ENCODE measurements around the gene GLT6D1. TPM values are rescaled to one million over a fixed set of nuclear protein-coding genes. Genes with fewer than 3 reads are reported as not detected.

Gene GLT6D1
- total and polyA plus RNA-seq, 2 donors (not counting 1 experiment from before 2014, with no cell fraction given), result not detected

DNA sequence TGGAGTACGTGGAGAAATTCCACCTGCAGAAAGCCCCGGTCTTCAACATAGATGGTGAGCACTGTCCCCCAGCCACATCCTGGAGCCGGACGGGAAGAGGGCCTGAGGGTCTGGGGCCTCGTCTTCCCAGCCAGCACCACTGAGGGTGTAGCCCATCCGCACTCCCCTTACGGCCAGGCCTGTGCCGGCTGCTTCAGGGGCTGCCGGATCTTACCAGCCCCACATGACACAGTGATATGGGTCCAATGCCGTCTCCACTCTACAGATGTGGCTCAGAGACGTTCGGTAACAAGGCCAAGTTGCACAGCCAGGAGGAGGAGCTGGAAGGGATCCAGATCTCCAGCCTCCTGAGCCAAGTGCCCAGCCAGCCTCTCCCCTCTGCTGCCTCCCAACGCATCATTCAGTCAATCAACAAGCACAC is 21.3 kb downstream of the GLT6D1 start:
- Histone ChIP-seq H3K4me2 (replicated peaks; ENCODE audit: low read depth, low read length, poor library complexity, severe bottlenecking) (no peak overlapping the region), H3K27ac (ENCODE audit: low read length in 2 of 2) (no peak overlapping the region), H3K4me1 (ENCODE audit: control insufficient read depth in 2 of 2, insufficient read depth in 2 of 2, low read length in 2 of 2) (no peaks in the 10 kb centered on the region), H3K9me3 (ENCODE audit: control extremely low read depth in 1 of 3, control insufficient read depth in 2 of 3, insufficient read depth in 1 of 3, low read length in 2 of 3) (no peaks in the 10 kb centered on the region), H3K79me2 (ENCODE audit: control insufficient read depth, insufficient read depth, low read length) (no peaks in the 10 kb centered on the region), H4K20me1 (ENCODE audit: control insufficient read depth, insufficient read depth, low read length, poor library complexity, severe bottlenecking) (no peaks in the 10 kb centered on the region), H3K27me3 (replicated peaks in 1 of 4; ENCODE audit: control extremely low read depth in 1 of 4, control insufficient read depth in 3 of 4, insufficient read depth in 4 of 4, low read length in 3 of 4) (no peaks in the 10 kb centered on the region), H3K9ac (ENCODE audit: low read length) (no peak overlapping the region), H3K4me3 (ENCODE audit: control extremely low read depth in 1 of 5, extremely low read depth in 1 of 5, insufficient read depth in 1 of 5, low read depth in 2 of 5, low read length in 4 of 5) (no peak overlapping the region), H3K36me3 (replicated peaks in 1 of 2; ENCODE audit: control extremely low read depth in 1 of 2, control insufficient read depth in 1 of 2, extremely low read depth in 1 of 2, insufficient read depth in 2 of 2, low read length in 1 of 2) (no peaks in the 10 kb centered on the region), H2AFZ (ENCODE audit: insufficient read depth, low read depth, low read length, poor library complexity, severe bottlenecking) (no peak overlapping the region)
- WGBS (ENCODE audit: insufficient coverage), result 87% methylated on average over 13 of the region's 13 CpGs
- peaks cover 5% of the 10 kb centered on the region for H3K27me3 Mint-ChIP-seq
- H3K27ac Mint-ChIP-seq, result no peak overlapping the region
- ChIA-PET CTCF (no interaction called here), POLR2A (no interaction called here)
- DNase-seq (no peak), ATAC-seq (ENCODE audit: low read depth) (no peak)
- no peaks in the 10 kb centered on the region for H3K4me1 Mint-ChIP-seq
- intact Hi-C loops (cut with micrococcal nuclease), result no loop called here
- H3K9me3 Mint-ChIP-seq (ENCODE audit: insufficient read depth), result no peaks in the 10 kb centered on the region
- no peak overlapping the region for H3K4me3 Mint-ChIP-seq
- TF ChIP-seq, protein P1, sequence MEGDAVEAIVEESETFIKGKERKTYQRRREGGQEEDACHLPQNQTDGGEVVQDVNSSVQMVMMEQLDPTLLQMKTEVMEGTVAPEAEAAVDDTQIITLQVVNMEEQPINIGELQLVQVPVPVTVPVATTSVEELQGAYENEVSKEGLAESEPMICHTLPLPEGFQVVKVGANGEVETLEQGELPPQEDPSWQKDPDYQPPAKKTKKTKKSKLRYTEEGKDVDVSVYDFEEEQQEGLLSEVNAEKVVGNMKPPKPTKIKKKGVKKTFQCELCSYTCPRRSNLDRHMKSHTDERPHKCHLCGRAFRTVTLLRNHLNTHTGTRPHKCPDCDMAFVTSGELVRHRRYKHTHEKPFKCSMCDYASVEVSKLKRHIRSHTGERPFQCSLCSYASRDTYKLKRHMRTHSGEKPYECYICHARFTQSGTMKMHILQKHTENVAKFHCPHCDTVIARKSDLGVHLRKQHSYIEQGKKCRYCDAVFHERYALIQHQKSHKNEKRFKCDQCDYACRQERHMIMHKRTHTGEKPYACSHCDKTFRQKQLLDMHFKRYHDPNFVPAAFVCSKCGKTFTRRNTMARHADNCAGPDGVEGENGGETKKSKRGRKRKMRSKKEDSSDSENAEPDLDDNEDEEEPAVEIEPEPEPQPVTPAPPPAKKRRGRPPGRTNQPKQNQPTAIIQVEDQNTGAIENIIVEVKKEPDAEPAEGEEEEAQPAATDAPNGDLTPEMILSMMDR (IDR thresholded peaks at IDR 0.05), result no peak
- no peak for TF ChIP-seq EZH2 (IDR thresholded peaks at IDR 0.05; ENCODE audit: borderline replicate concordance, insufficient read depth, low read depth, low read length, poor library complexity, severe bottlenecking)

DNA sequence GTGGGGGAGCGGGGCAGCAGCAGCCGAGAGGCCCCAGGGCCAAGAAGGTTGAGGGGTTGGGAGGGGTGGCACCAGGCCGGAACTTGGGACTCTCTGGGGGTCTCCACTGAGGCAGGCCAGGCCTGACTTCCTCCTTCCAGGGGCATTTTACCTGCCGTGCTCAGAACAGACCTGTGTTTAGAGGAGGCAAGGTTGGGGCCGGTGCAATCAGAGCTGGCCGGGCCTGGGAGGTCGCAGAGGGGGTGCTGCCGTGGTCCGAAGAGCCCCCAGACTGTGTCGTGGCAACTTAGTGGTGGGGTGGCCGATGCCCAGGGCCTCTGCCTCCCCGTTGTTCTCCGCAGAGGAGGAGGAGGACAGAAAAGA is 21.8 kb downstream of the GLT6D1 start:
- DNase-seq (no peak), ATAC-seq (ENCODE audit: low read depth) (no peak)
- ChIA-PET POLR2A (no interaction called here), CTCF (no interaction called here)
- H3K27ac ChIP-seq (ENCODE audit: low read length in 2 of 2), result no peak overlapping the region
- H3K9ac ChIP-seq (ENCODE audit: low read length), result no peak overlapping the region
- Mint-ChIP-seq H3K27ac (no peak overlapping the region), H3K4me1 (no peaks in the 10 kb centered on the region), H3K4me3 (no peak overlapping the region), H3K27me3 (peaks cover 5% of the 10 kb centered on the region), H3K9me3 (ENCODE audit: insufficient read depth) (no peaks in the 10 kb centered on the region)
- no peaks in the 10 kb centered on the region for H3K4me1 ChIP-seq (ENCODE audit: control insufficient read depth in 2 of 2, insufficient read depth in 2 of 2, low read length in 2 of 2)
- WGBS (ENCODE audit: insufficient coverage), result 83% methylated on average over 11 of the region's 13 CpGs
- no peaks in the 10 kb centered on the region for H3K79me2 ChIP-seq (ENCODE audit: control insufficient read depth, insufficient read depth, low read length)
- no peaks in the 10 kb centered on the region for H4K20me1 ChIP-seq (ENCODE audit: control insufficient read depth, insufficient read depth, low read length, poor library complexity, severe bottlenecking)
- no peaks in the 10 kb centered on the region for H3K9me3 ChIP-seq (ENCODE audit: control extremely low read depth in 1 of 3, control insufficient read depth in 2 of 3, insufficient read depth in 1 of 3, low read length in 2 of 3)
- intact Hi-C loops (cut with micrococcal nuclease), result no loop called here
- no peak for TF ChIP-seq EZH2 (IDR thresholded peaks at IDR 0.05; ENCODE audit: borderline replicate concordance, insufficient read depth, low read depth, low read length, poor library complexity, severe bottlenecking)
- TF ChIP-seq, protein P1 (IDR thresholded peaks at IDR 0.05), result no peak
- H2AFZ ChIP-seq (ENCODE audit: insufficient read depth, low read depth, low read length, poor library complexity, severe bottlenecking), result no peak overlapping the region
- H3K36me3 ChIP-seq (replicated peaks in 1 of 2; ENCODE audit: control extremely low read depth in 1 of 2, control insufficient read depth in 1 of 2, extremely low read depth in 1 of 2, insufficient read depth in 2 of 2, low read length in 1 of 2), result no peaks in the 10 kb centered on the region
- no peak overlapping the region for H3K4me3 ChIP-seq (ENCODE audit: control extremely low read depth in 1 of 5, extremely low read depth in 1 of 5, insufficient read depth in 1 of 5, low read depth in 2 of 5, low read length in 4 of 5)
- H3K4me2 ChIP-seq (replicated peaks; ENCODE audit: low read depth, low read length, poor library complexity, severe bottlenecking), result no peak overlapping the region
- H3K27me3 ChIP-seq (replicated peaks in 1 of 4; ENCODE audit: control extremely low read depth in 1 of 4, control insufficient read depth in 3 of 4, insufficient read depth in 4 of 4, low read length in 3 of 4), result no peaks in the 10 kb centered on the region
